IMR-90 (cell line): ENCODE data around the gene NOP9.

ENCODE experiments used
- POLR2A ChIP-seq: IDR thresholded peaks from 2 replicates; pipeline ENCODE4 v1.6.1; 2012; ENCODE audit warnings: mild to moderate bottlenecking, low read depth, low read length
- TF ChIP-seq, protein P1 (sequence below): conservative IDR thresholded peaks from 2 replicates; pipeline ENCODE4 v1.5.1; 2012; ENCODE audit warnings: mild to moderate bottlenecking, low read depth, low read length, improper control_type of control experiment
- TF ChIP-seq, protein P2 (sequence below): fragments of 150-350 bp; IDR thresholded peaks from 2 replicates; pipeline ENCODE4 v1.6.1; 2016; ENCODE audit warnings: low read depth, mild to moderate bottlenecking, low read length, moderate library complexity, borderline replicate concordance

DNA sequence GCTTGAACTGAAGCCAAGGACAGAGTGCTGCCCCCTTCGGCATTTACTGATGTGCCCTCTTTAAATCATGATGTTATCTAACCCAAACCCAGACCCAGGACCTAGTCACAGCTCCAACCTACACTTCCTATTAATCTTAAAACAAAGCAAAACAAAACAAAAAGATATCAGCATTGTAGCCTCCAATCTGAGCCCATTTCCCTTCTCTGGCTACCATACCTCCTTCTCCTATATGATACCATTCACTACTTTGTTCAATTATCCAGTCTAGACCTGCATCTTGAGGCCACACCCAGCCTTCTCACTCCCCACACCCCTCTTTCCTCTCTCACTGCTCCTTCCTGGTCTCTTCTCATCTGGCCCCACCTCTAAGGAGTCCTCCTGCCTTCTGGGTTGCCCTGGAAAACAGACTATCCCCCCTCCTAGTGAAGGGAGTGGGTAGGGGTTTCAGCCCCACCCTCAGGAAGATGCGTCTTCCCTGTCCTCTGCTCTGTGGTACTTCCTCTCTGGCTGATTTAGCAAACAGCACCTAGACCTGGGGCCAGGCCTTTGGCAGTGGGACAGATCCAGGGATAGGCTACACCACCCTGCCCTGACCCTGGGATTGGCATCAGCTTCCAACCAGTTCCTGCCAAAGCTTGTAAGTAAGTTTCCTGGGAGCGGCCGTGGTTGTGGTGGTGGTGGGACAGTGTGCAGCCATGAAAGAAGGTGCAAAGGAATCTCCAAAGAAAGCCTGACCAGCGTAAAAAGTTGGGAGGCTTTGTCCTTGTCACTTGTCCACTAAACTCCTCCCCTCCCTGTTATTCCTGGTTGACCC lies 14.9 kb downstream of the NOP9 start:
- TF ChIP-seq, protein P1, sequence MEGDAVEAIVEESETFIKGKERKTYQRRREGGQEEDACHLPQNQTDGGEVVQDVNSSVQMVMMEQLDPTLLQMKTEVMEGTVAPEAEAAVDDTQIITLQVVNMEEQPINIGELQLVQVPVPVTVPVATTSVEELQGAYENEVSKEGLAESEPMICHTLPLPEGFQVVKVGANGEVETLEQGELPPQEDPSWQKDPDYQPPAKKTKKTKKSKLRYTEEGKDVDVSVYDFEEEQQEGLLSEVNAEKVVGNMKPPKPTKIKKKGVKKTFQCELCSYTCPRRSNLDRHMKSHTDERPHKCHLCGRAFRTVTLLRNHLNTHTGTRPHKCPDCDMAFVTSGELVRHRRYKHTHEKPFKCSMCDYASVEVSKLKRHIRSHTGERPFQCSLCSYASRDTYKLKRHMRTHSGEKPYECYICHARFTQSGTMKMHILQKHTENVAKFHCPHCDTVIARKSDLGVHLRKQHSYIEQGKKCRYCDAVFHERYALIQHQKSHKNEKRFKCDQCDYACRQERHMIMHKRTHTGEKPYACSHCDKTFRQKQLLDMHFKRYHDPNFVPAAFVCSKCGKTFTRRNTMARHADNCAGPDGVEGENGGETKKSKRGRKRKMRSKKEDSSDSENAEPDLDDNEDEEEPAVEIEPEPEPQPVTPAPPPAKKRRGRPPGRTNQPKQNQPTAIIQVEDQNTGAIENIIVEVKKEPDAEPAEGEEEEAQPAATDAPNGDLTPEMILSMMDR: no peak
- TF ChIP-seq POLR2A: no peak
- TF ChIP-seq, protein P2, sequence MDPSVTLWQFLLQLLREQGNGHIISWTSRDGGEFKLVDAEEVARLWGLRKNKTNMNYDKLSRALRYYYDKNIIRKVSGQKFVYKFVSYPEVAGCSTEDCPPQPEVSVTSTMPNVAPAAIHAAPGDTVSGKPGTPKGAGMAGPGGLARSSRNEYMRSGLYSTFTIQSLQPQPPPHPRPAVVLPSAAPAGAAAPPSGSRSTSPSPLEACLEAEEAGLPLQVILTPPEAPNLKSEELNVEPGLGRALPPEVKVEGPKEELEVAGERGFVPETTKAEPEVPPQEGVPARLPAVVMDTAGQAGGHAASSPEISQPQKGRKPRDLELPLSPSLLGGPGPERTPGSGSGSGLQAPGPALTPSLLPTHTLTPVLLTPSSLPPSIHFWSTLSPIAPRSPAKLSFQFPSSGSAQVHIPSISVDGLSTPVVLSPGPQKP: no peak
